ENCODE measurements around the gene SLITRK2.

Gene SLITRK2, protein sequence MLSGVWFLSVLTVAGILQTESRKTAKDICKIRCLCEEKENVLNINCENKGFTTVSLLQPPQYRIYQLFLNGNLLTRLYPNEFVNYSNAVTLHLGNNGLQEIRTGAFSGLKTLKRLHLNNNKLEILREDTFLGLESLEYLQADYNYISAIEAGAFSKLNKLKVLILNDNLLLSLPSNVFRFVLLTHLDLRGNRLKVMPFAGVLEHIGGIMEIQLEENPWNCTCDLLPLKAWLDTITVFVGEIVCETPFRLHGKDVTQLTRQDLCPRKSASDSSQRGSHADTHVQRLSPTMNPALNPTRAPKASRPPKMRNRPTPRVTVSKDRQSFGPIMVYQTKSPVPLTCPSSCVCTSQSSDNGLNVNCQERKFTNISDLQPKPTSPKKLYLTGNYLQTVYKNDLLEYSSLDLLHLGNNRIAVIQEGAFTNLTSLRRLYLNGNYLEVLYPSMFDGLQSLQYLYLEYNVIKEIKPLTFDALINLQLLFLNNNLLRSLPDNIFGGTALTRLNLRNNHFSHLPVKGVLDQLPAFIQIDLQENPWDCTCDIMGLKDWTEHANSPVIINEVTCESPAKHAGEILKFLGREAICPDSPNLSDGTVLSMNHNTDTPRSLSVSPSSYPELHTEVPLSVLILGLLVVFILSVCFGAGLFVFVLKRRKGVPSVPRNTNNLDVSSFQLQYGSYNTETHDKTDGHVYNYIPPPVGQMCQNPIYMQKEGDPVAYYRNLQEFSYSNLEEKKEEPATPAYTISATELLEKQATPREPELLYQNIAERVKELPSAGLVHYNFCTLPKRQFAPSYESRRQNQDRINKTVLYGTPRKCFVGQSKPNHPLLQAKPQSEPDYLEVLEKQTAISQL
- total RNA-seq: 0 reads per million in 4 experiments

GRCh38 chrX:145817331-145818185 lies at the start of gene SLITRK2:
SLITRK2 (plus strand) TSS chrX:145817829; CDS start chrX:145822426, 4,597 bp downstream.
- DNase-seq: no peak

DNA sequence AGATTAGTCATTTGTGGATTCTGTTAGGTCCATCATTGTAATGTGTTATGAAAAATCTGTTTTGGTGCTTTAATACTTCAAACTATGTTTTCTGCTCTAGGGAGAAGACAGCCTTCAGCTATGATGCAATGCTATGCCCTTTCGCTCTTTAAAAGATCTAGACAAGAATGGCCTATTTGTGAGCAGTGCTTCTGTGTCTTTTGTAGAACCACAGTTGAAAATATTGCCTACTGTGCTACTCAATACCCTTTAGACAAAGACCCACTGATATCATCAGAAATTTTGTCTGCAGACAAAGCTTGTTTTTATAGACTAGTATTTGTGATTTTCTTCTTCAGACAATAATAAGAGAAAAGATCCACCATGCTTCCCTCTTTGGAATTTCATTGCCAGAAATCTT lies 44.6 kb upstream of the SLITRK2 start:
- DNase-seq: no peak

- DNase-seq: no peak
Observed at GRCh38 chrX:145792281-145792680, 25.3 kb upstream of the SLITRK2 start.

GRCh38 chrX:145803508-145803907 lies 14.1 kb upstream of the SLITRK2 start:
- DNase-seq: no peak

- no peak for DNase-seq
Observed at GRCh38 chrX:145813081-145813480, 4.5 kb upstream of the SLITRK2 start.

GRCh38 chrX:145816601-145817315 lies 871 bp upstream of the SLITRK2 start:
- no peak for DNase-seq

DNA sequence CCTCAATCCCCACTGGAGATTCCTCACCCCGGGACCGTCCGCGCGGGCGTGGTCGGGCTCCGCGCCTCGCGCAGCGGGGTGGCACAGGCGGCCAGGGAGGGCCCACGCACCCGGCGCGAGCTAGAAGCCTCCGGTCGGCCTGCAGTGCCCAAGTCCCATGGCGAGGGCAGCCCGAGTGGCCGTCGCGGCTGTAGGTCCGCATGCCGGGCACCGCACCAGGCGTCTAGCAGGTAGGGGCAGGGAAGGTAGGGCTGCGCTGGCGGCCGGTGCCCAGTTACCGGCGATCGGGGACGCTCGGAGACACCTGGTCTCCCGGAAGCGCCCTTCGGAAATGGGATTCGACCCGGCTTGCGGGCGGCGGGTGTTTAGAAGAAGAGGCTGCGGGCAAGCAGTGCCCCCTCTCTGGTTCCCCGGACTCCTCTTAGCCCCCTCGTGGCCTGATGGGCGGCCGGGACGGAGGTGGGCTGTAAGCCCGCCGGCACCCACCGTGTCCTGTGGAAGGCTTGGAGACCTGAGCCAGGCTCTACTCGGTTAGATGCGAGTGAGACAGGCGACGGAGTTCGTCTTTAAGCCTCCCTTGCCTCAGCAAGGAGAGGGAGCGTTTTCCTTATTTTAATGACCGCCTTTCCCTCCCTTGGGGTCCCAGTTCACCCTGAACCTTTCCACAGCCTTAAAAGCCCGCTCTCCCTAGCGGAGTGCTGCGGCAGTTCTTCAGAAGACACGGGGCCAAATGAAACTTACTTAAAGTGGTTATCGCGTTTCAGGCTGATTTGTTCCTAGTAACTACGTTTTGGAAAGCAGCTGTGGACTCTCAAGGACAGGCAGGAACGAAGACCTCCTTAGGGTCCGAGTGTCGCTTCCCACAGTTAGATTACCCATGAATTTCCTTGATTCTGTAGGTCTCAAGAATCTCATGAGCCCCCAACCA lies 821 bp downstream of the SLITRK2 start:
- no peak for DNase-seq

DNA sequence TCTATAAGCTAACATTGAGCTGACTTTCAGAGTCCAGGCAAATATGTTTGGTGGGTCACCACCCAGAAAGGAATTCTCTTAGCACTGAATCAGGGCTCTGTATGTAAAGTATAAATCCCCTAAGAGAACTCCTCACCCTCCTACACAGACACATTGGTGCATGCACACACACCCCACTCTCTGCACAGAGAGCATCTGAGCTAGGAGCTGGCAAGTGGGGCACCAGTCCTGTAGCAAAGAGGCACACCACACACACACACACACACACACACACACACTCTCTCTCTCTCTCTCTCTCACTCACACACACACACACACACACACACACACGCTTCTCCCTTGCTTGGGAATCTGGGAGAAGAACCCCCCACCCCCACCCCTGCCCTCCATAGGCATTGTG lies 3.2 kb downstream of the SLITRK2 start:
- DNase-seq: no peak

DNA sequence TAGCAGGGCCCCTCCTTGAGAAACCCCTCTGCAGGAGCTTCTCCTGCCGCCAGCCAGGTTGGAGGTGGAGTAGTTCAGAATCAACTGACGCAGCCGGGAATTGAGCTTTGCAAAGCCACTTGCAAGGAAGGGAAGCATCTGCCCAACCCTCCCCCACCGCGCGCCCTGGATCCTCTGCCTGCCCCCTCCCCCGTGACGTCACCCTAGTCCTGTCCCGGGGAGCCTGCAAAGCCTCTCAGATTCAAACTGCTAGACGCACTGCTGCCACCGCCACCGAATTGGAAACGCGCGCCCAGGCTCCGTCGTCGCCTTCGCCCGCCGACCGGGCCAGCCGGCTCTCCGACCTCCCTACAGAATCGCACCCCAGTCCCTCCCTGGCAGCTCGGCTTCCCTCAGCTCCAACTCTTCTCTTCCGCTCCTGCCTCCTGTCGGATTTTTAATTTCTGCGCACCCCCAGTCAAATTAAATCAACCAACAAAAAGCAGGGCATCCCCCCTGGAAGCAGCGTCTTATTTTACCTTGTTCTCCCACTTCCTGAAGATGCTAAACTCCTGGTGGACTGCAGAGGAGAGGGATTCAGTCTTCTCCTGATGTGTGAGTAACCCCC lies 3.8 kb downstream of the SLITRK2 start:
- no peak for DNase-seq

GRCh38 chrX:145821898-145822571 lies 4.4 kb downstream of the SLITRK2 start:
- DNase-seq: no peak

GRCh38 chrX:145823132-145823531 lies 5.5 kb downstream of the SLITRK2 start:
- no peak for DNase-seq

DNA sequence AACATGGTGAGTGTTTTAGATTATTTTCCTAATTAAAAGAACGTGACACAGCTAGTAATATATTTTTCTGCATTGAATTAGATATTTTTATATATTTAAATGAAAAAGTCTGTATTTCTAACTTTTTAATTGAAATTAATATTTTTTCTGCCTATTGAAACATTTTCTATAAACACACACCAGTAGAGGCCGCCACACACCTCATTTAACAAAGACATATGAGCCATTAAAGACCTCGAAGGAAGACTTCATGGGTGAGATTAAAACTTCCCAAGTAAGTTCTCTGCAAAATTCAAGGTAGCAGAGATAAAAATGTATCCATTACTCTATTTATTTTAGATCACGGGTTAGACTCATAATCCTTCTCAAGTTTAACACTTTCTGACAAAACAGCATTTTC lies 8.3 kb downstream of the SLITRK2 start:
- no peak for DNase-seq

DNA sequence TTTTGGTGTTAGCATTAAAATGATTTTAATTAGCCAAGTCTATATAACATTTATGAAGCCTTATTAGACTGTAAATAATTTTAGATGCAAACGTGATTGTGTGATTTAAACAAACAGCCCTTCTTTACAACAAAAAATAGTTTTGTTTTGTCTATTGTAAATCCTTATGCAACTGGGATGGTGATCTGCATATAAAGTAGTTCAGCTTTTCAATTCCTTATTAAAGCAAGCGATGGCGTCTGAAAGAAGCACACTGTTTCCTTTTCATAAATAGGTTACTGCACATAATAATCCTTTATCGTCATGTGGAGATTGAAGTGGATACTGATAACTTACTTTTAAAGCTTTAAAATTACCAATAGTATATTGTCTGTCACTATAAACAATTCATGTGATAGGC lies 8.8 kb downstream of the SLITRK2 start:
- no peak for DNase-seq

- DNase-seq: no peak
Observed at GRCh38 chrX:145832796-145833195, 15.2 kb downstream of the SLITRK2 start.

DNA sequence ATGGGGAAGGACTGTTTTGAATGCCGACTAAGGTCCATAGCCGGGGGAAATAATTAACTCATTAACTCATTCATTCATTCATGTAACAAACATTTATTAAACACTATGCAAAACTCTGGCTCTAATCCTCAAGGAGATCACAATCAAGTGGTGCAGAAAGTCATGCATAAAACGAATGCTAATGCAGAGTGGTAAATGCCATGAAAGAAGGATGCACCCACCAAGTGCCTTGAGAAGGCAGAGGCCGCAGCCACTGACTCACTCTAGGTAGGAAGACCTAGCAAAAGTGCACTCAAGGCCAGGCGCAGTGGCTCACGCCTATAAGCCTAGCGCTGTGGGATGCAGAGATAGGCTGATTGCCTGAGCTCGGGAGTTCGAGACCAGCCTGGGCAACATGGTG lies 22.9 kb downstream of the SLITRK2 start:
- no peak for DNase-seq

DNA sequence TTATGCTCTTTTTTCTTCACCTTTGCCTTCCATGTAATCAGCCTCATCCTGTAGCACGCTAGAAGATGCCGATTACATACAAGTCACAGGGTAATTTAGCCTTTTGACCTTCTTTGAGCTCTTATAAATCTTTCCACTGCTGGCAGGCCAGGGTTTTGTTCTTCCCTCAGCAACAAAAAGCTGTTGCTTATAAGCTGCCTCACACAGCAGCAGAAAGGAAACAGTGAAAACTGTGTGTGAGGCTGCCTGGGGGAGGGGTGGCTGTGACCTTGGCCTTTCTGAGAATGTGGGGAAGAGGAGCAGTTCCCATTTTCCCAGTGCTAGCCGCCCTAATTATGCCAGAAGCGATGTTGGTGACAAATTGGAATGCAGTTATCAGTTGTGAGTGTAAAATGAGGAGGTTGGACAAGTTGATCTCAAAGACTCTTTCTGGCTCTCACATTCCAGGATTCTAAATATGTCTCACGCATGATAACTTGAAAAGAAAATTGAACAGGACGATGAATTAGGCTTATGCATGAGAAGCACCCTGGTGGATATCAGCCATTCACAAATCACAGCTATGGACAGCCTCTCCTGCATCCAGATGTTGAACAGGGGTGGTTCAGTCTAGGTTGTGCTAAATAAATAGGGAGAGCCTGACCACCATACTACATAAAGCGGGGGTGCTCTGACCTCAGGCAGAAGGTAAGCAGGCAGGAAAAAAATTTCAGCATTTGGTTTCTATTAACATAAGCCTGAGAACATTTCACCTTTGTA lies 25.7 kb downstream of the SLITRK2 start:
- DNase-seq: no peak

DNA sequence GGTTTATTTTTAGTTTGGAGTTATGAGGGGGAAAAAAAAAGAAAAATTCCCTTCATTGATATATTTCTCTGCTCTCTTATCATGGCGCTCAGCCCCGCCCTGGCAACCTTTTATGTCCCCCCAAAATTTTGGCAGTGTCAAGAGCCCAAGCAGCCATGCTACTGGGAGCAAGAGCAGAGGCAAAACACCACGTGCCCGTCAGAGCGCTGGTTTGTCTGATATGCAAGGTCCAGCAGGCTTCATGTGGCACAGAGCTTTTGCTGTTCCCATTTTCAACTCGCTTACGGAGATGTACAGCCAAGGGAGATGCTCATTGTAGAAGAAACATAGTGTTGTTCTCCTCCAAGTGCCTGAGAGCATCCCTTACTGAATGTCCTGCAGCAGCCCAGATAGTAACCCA lies 27.3 kb downstream of the SLITRK2 start:
- no peak for DNase-seq

DNA sequence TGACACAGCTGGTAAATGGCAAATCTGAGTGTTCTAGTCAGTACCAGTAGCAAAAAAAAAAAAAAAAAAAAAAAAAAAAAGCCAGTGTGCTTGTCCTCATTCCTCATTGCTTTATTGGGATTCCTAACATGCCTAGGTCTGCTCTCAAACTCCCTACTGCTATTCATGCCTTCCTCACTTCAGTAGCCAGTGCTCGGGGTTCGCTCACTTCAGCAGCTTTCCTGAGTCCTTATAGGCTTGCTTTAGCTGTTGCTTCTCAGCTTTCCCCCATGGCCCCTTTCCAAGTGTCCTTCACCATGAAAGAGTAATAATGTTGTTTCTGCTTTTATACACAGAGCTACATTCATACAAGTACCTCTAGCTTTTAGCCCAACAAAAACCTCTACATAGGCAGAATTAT lies 30.8 kb downstream of the SLITRK2 start:
- DNase-seq: no peak

DNA sequence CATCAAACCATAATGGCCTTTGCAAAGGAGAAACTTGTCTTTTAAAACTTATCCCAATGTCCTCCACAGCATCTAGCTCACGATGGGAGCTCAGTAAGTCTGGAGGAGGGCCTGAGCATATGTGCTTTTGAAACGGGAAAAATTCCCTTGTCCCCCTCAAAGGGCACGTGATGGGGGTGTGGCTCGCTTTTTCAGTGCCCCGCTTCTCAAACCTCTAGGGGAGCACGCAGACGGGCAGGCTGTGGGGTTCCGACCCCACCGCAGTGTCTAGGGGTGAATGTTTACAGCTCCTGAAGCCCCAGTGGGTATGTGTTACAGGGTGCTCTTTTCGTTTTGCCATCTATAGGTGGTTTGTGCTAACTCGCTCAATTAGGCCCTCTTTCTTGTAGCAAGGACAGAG lies 31.2 kb downstream of the SLITRK2 start:
- DNase-seq: no peak

Measured in effector CD8-positive, alpha-beta T cell (primary cell).